Activated naive CD4-positive, alpha-beta T cell treated with anti-CD3 and anti-CD28 coated beads for 36 hours (primary cell): Measurements from ENCODE around the gene MFNG. TPM values are rescaled to one million over a fixed set of nuclear protein-coding genes. Genes with fewer than 3 reads are reported as not detected.
A peak's percentile ranks its signal among the peaks of the same experiment; 100 is the strongest.
"Not testable (repeated sequence)": the region's sequence is repeated elsewhere in the genome, so short reads cannot be mapped to it uniquely, and the experiment has no call there.

Source experiments
- CTCF ChIA-PET: fragments of 350-600 bp; sonication (Branson Sonifier 250); formaldehyde crosslinking; loops from one replicate; lab custom pipeline; 2021; ENCODE audit warnings: antibody characterized with exemption; lab: Charles Lee
- DNase-seq: peaks from one replicate; pipeline ENCODE4 v3.0.0-alpha.2; 2020
- H3K27ac Mint-ChIP-seq: one replicate; pipeline ENCODE4 v1.8.0; 2021; ENCODE audit warnings: mild to moderate bottlenecking, mixed read lengths
- H3K27me3 Mint-ChIP-seq: one replicate; pipeline ENCODE4 v1.8.0; 2021; ENCODE audit warnings: low read depth, mixed read lengths
- H3K36me3 Mint-ChIP-seq: one replicate; pipeline ENCODE4 v1.8.0; 2021; ENCODE audit warnings: low read depth, mixed read lengths
- H3K4me1 Mint-ChIP-seq: one replicate; pipeline ENCODE4 v1.8.0; 2021; ENCODE audit warnings: low read depth, mixed read lengths
- H3K4me3 Mint-ChIP-seq: one replicate; pipeline ENCODE4 v1.8.0; 2021; ENCODE audit warnings: mild to moderate bottlenecking, moderate library complexity, mixed read lengths
- H3K9me3 Mint-ChIP-seq: one replicate; pipeline ENCODE4 v1.8.0; 2021; ENCODE audit warnings: mixed read lengths
- intact Hi-C: fragments of 100-400 bp; cut with micrococcal nuclease; formaldehyde crosslinking; loops from one replicate; pipeline ENCODE4 v1.15.1; 2023
- total RNA-seq, 2 experiments: library from RNA; stranded (reverse); gene quantifications; one replicate each; pipeline ENCODE4 v1.2.3, GENCODE V29; 2021

MFNG gene
- total RNA-seq, 2 experiments from 2014 or later = 83.1 to 90.9 TPM

DNA sequence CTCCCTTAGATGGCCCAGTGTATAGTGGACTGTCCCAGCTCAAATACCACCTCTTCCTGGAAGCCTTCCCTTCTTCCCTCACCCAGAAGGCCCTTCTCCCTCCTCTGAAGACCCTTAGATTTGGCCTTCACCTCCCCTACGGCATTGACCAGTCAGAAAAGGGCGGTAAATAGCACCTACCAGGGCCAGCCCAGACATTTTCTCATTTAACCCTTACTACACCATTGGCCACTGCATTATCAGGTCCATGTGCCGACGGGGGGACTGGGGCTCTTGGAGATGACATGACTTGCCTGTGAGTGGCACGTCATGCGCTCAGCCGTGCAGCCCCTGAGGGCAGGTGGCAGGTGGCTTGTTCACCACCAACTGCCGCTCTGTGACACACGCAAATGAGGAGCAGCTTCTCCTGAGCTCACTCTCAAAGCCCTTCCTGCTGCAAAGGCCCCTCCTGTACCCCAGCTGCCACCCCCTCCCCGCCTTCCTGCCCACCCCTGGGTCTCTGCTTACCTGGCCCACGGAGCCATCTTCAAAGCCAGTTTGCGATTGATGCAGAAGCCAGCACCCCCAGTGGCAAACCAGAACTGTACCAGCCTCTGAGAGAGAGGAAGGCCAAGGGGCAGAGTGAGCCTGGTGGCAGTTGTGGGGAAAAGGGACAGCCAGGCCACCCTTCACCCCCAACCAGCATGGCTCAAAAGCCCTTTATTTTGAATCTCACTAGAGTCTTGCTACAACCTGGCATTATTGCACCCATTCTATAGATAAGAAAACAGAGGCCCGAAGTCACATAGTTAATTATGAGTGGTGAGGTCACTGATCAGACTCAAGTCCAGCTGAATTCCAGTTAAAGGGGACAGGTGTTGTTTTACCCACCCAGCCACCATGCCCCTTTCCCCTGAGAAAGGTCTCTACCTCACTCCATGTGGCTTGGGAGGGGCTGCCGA is 9.5 kb downstream of the MFNG start:
- Mint-ChIP-seq H3K27ac (no peak overlapping the region), H3K27me3 (no peaks in the 10 kb centered on the region), H3K4me1 (peaks cover 7% of the 10 kb centered on the region), H3K36me3 (peaks cover 27% of the 10 kb centered on the region), H3K4me3 (no peak overlapping the region), H3K9me3 (no peaks in the 10 kb centered on the region)
- no peak for DNase-seq
- CTCF ChIA-PET = interaction anchor here (0.7 kb wide), 1 partner anchor 28 kb away, joined by 3 read pairs; no protein-coding TSS in a partner anchor
- intact Hi-C loops = no loop called here

DNA sequence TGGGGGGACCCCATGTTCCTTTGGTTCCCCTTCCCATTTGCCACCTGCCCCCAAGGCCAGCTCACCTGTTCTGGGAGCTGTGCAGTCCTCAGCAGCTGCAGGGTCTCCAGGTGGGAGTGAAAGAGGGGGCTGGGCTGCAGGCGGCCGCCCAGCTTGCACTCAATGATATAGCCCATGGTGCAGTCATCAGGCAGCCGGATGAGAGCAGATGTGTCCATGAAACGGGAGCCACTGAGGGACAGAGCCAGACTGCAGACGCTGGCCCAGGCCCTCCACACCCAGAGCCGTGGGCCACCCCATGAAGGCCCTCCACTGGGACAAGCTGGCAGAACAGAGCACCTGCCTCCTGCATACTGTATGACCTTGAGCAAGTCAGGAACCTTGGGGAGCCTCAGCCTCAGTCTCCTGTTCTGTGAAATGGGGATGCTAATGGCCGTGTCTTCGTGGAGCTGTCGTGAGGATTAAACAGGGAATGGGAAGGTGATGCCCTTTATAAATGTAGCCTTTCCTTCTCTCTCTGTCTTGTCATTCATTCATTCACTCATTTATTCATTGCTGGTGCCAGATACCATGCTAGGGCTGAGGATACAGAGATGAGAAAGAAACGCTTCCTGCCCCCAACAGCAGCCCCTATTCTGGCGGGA is 11.6 kb downstream of the MFNG start:
- no peak overlapping the region for H3K27ac Mint-ChIP-seq
- H3K4me1 Mint-ChIP-seq = no peaks in the 10 kb centered on the region
- no peaks in the 10 kb centered on the region for H3K9me3 Mint-ChIP-seq
- CTCF ChIA-PET = interaction anchor here (1.2 kb wide), 1 partner anchor 92 kb away, joined by 4 read pairs; no protein-coding TSS in a partner anchor
- intact Hi-C loops = no loop called here
- no peaks in the 10 kb centered on the region for H3K27me3 Mint-ChIP-seq
- H3K36me3 Mint-ChIP-seq = peaks cover 30% of the 10 kb centered on the region
- no peak for DNase-seq
- H3K4me3 Mint-ChIP-seq = no peak overlapping the region

- DNase-seq = no peak
- H3K4me1 Mint-ChIP-seq = no peaks in the 10 kb centered on the region
- H3K9me3 Mint-ChIP-seq = no peaks in the 10 kb centered on the region
- H3K36me3 Mint-ChIP-seq = peaks cover 31% of the 10 kb centered on the region
- intact Hi-C loops = loop anchor here (2.0 kb wide), 1 partner anchor 27 kb away; no protein-coding TSS in a partner anchor
- no peak overlapping the region for H3K27ac Mint-ChIP-seq
- no peak overlapping the region for H3K4me3 Mint-ChIP-seq
- CTCF ChIA-PET = interaction anchor here (1.2 to 2.5 kb wide), 6 partner anchors 18 to 142 kb away, joined by 3 to 30 read pairs (median 4); no protein-coding TSS in a partner anchor
- no peaks in the 10 kb centered on the region for H3K27me3 Mint-ChIP-seq
These were observed 12.7 kb downstream of the MFNG start for GRCh38 chr22:37473437-37473946.

DNA sequence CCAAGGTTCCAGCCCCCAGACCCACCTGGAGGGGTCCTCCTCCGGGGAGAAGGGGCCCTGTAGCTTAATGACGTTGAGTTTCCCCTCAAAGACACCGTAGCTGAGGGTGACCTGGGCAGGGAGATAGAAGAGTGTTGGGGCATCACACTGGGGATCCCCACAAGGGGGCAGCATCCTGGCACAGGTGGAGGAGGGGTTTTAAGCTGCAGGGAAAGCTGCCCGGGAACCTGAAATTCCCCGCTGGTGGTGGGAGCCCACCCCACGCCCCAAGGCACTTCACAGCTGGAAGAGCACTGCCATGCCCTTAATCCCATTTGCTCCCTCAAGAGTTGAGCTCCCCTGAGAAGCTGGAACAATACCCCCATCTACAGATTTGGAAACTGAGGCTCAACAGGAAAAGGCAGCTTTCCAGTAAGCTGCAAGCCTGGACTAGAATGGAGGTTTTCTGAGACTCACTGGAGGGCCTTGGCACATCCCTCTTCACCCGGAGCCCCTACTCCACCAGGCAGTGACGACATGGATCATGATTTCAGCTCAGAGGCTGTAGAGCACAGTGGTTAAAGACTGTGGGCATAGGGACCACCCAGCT is 13.7 kb downstream of the MFNG start:
- H3K27ac Mint-ChIP-seq = no peak overlapping the region
- intact Hi-C loops = loop anchor here (2.0 kb wide), 1 partner anchor 28 kb away; no protein-coding TSS in a partner anchor
- H3K4me1 Mint-ChIP-seq = no peaks in the 10 kb centered on the region
- peak; percentile 53 for DNase-seq
- CTCF ChIA-PET = interaction anchor here (0.6 to 2.5 kb wide), 19 partner anchors 9 to 213 kb away, joined by 3 to 30 read pairs (median 4); partner anchors contain the start of gene MFNG
- H3K4me3 Mint-ChIP-seq = no peak overlapping the region
- H3K36me3 Mint-ChIP-seq = peaks cover 30% of the 10 kb centered on the region
- no peaks in the 10 kb centered on the region for H3K9me3 Mint-ChIP-seq
- no peaks in the 10 kb centered on the region for H3K27me3 Mint-ChIP-seq

- intact Hi-C loops = loop anchor here (2.0 kb wide), 1 partner anchor 29 kb away; no protein-coding TSS in a partner anchor
- Mint-ChIP-seq H3K9me3 (no peaks in the 10 kb centered on the region), H3K4me3 (no peak overlapping the region), H3K27me3 (no peaks in the 10 kb centered on the region), H3K36me3 (peaks cover 28% of the 10 kb centered on the region), H3K4me1 (no peaks in the 10 kb centered on the region), H3K27ac (no peak overlapping the region)
- CTCF ChIA-PET = interaction anchor here (0.5 to 2.5 kb wide), 18 partner anchors 13 to 213 kb away, joined by 3 to 30 read pairs (median 4); partner anchors contain the start of gene MFNG
- DNase-seq = no peak
These were observed 14.3 kb downstream of the MFNG start for GRCh38 chr22:37471727-37472417.

- CTCF ChIA-PET = no interaction called here
- Mint-ChIP-seq H3K27ac (no peak overlapping the region), H3K4me3 (no peak overlapping the region), H3K4me1 (peaks cover 2% of the 10 kb centered on the region), H3K36me3 (peaks cover 26% of the 10 kb centered on the region), H3K27me3 (no peaks in the 10 kb centered on the region), H3K9me3 (no peaks in the 10 kb centered on the region)
- intact Hi-C loops = no loop called here
- no peak for DNase-seq
These were observed 16.1 kb downstream of the MFNG start for GRCh38 chr22:37470087-37470445.

DNA sequence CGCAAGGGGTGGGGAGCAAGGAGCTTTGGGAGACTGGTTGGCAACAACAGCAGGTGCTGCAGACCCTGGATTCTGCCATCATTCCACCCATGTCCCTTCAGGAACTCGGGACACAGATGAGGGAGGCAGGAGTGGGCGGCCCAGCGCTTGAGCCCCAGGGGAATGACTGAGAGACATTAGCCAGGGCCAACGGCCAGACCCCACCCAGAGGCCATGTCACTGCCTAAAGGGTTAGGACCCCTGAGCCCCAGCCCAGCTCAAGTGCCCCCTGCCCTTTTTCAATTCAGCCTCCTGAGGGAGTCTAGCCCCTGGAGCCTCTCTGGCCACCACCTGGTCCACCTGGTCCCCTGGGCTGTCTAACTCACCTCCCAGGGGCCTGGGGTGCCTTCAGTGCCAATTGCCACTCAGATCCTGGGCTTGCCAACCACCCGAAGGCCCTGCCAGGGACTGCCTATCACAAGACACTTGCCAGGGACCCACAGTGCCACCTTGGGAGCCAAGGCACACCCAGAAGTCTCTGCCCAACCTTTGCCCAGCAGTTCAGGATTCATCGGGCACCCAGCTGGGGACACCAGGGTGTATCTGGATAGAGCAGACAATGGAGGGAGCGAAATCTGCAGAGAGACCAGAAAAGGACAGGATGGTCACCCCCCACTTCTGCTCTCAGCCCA is 16.6 kb downstream of the MFNG start:
- Mint-ChIP-seq H3K4me3 (no peak overlapping the region), H3K36me3 (peaks cover 22% of the 10 kb centered on the region), H3K4me1 (peaks cover 4% of the 10 kb centered on the region), H3K9me3 (no peaks in the 10 kb centered on the region), H3K27ac (no peak overlapping the region), H3K27me3 (no peaks in the 10 kb centered on the region)
- CTCF ChIA-PET = no interaction called here
- intact Hi-C loops = no loop called here
- no peak for DNase-seq

DNA sequence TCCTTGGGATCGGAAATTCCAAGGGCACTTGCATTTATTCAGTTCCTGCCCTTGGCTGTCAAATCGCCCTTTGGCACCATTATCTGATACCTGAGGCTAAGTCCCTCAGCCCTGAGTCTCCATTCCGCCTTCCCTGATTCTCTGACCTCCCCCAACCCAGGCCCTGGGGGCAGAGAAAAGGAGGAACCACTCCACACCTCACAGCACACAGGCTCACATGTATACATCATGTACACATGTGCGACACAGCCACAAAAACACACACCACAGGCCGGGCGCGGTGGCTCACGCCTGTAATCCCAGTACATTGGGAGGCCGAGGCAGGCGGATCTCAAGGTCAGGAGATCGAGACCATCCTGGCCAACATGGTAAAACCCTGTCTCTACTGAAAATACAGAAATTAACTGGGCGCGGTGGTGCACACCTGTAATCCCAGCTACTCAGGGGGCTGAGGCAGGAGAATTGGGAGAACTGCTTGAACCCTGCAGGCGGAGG is 17.9 kb downstream of the MFNG start:
- intact Hi-C loops, H3K27me3 Mint-ChIP-seq, DNase-seq, H3K9me3 Mint-ChIP-seq, H3K4me1 Mint-ChIP-seq, H3K27ac Mint-ChIP-seq, H3K4me3 Mint-ChIP-seq, CTCF ChIA-PET: not testable (repeated sequence)
- peaks cover 15% of the 10 kb centered on the region for H3K36me3 Mint-ChIP-seq

- no peaks in the 10 kb centered on the region for H3K27me3 Mint-ChIP-seq
- intact Hi-C loops = no loop called here
- no peaks in the 10 kb centered on the region for H3K9me3 Mint-ChIP-seq
- CTCF ChIA-PET = interaction anchor here (1.4 kb wide), 1 partner anchor 10 kb away, joined by 5 read pairs; no protein-coding TSS in a partner anchor
- DNase-seq = no peak
- H3K36me3 Mint-ChIP-seq = peaks cover 15% of the 10 kb centered on the region
- H3K4me1 Mint-ChIP-seq = peaks cover 7% of the 10 kb centered on the region
- no peak overlapping the region for H3K27ac Mint-ChIP-seq
- H3K4me3 Mint-ChIP-seq = no peak overlapping the region
These were observed 18.7 kb downstream of the MFNG start for GRCh38 chr22:37467391-37467955.

GRCh38 chr22:37464181-37464580 is 22.0 kb downstream of the MFNG start:
- H3K27ac Mint-ChIP-seq = no peak overlapping the region
- peaks cover 7% of the 10 kb centered on the region for H3K4me1 Mint-ChIP-seq
- H3K4me3 Mint-ChIP-seq = no peak overlapping the region
- DNase-seq = no peak
- H3K36me3 Mint-ChIP-seq = peaks cover 7% of the 10 kb centered on the region
- H3K27me3 Mint-ChIP-seq = no peaks in the 10 kb centered on the region
- intact Hi-C loops = no loop called here
- H3K9me3 Mint-ChIP-seq = no peaks in the 10 kb centered on the region
- CTCF ChIA-PET = interaction anchor here (0.6 kb wide), 1 partner anchor 15 kb away, joined by 3 read pairs; no protein-coding TSS in a partner anchor

GRCh38 chr22:37462983-37463382 is 23.2 kb downstream of the MFNG start:
- intact Hi-C loops = no loop called here
- Mint-ChIP-seq H3K4me3 (no peak overlapping the region), H3K36me3 (peaks cover 5% of the 10 kb centered on the region), H3K4me1 (peaks cover 7% of the 10 kb centered on the region), H3K27me3 (no peaks in the 10 kb centered on the region), H3K27ac (no peak overlapping the region), H3K9me3 (no peaks in the 10 kb centered on the region)
- DNase-seq = peak; percentile 38
- CTCF ChIA-PET = interaction anchor here (1.1 kb wide), 1 partner anchor 103 kb away, joined by 3 read pairs; no protein-coding TSS in a partner anchor
